NCI-H128 (cell line): ENCODE data around the gene TXNDC9.
"Not testable (repeated sequence)": the region's sequence is repeated elsewhere in the genome, so short reads cannot be mapped to it uniquely, and the experiment has no call there.

ENCODE experiments used
- DNase-seq: peaks from one replicate; lab custom pipeline; 2025; ENCODE audit not compliant: unreplicated experiment; lab: John Stamatoyannopoulos, UW

The TXNDC9 gene

GRCh38 chr2:99335911-99336803 is at the start of gene TXNDC9:
Gene TXNDC9, minus strand, starts transcription at chr2:99336333. Its CDS starts 3,123 bp downstream, at chr2:99333210.
- DNase-seq: peak; percentile 99

GRCh38 chr2:99382143-99382542 is 46.0 kb upstream of the TXNDC9 start:
- DNase-seq: no peak

- no peak for DNase-seq
Observed at GRCh38 chr2:99380376-99381010, 44.4 kb upstream of the TXNDC9 start.

- no peak for DNase-seq
Observed at GRCh38 chr2:99377879-99378278, 41.7 kb upstream of the TXNDC9 start.

GRCh38 chr2:99376254-99376864 is 40.2 kb upstream of the TXNDC9 start:
- no peak for DNase-seq

- no peak for DNase-seq
Observed at GRCh38 chr2:99374747-99375146, 38.6 kb upstream of the TXNDC9 start.

GRCh38 chr2:99373144-99373543 is 37.0 kb upstream of the TXNDC9 start:
- DNase-seq: no peak

- not testable (repeated sequence) for DNase-seq
Observed at GRCh38 chr2:99368854-99369253, 32.7 kb upstream of the TXNDC9 start.

- DNase-seq: no peak
Observed at GRCh38 chr2:99365661-99366060, 29.5 kb upstream of the TXNDC9 start.

- no peak for DNase-seq
Observed at GRCh38 chr2:99356853-99357252, 20.7 kb upstream of the TXNDC9 start.

GRCh38 chr2:99354825-99355224 is 18.7 kb upstream of the TXNDC9 start:
- not testable (repeated sequence) for DNase-seq

GRCh38 chr2:99354070-99354469 is 17.9 kb upstream of the TXNDC9 start:
- DNase-seq: no peak

- DNase-seq: no peak
Observed at GRCh38 chr2:99350194-99350593, 14.1 kb upstream of the TXNDC9 start.

- DNase-seq: no peak
Observed at GRCh38 chr2:99348173-99348572, 12.0 kb upstream of the TXNDC9 start.

GRCh38 chr2:99346218-99346617 is 10.1 kb upstream of the TXNDC9 start:
- DNase-seq: no peak

- not testable (repeated sequence) for DNase-seq
Observed at GRCh38 chr2:99345446-99345845, 9.3 kb upstream of the TXNDC9 start.

- no peak for DNase-seq
Observed at GRCh38 chr2:99342536-99342935, 6.4 kb upstream of the TXNDC9 start.

- no peak for DNase-seq
Observed at GRCh38 chr2:99340669-99341236, 4.6 kb upstream of the TXNDC9 start.

- DNase-seq: peak; percentile 1
Observed at GRCh38 chr2:99338029-99338585, 2.0 kb upstream of the TXNDC9 start.

GRCh38 chr2:99337113-99338028 is 1.2 kb upstream of the TXNDC9 start, which contains the start of gene EIF5B:
Gene EIF5B, plus strand, starts transcription at chr2:99337389. Its CDS starts 166 bp downstream, at chr2:99337555.
- DNase-seq: peak; percentile 98
